ENCODE measurements around the gene PCNT. TPM values are rescaled to one million over a fixed set of nuclear protein-coding genes. Genes with fewer than 3 reads are reported as not detected.

PCNT gene
- total RNA-seq, 1 experiment from 2014 or later: 34.0 TPM

GRCh38 chr21:46474382-46474781 is 150.4 kb downstream of the PCNT start:
- Mint-ChIP-seq H3K4me1 (ENCODE audit: insufficient read depth, unreplicated experiment) (peaks cover 26% of the 10 kb centered on the region), H3K9me3 (ENCODE audit: unreplicated experiment) (peaks cover 8% of the 10 kb centered on the region), H3K27ac (ENCODE audit: low read depth, unreplicated experiment) (no peak overlapping the region), H3K36me3 (ENCODE audit: insufficient read depth, unreplicated experiment) (peaks cover 18% of the 10 kb centered on the region), H3K27me3 (ENCODE audit: insufficient read depth, unreplicated experiment) (no peaks in the 10 kb centered on the region), H3K4me3 (ENCODE audit: unreplicated experiment) (no peak overlapping the region)
- intact Hi-C loops (cut with micrococcal nuclease): no loop called here
- ChIA-PET POLR2A (interaction anchor here (0.8 to 5.4 kb wide), 2 partner anchors 15 kb away, joined by 3 to 38 read pairs; partner anchors contain the start of gene DIP2A), CTCF (no interaction called here)
- no peak for TF ChIP-seq CTCF (IDR thresholded peaks at IDR 0.05; ENCODE audit: unreplicated experiment)
- no peak for DNase-seq (ENCODE audit: unreplicated experiment)
- BruUV-seq (replicated peaks): no TSS peak

- ChIA-PET CTCF (no interaction called here), POLR2A (interaction anchor here (0.8 kb wide), 1 partner anchor 16 kb away, joined by 3 read pairs; no protein-coding TSS in a partner anchor)
- Mint-ChIP-seq H3K4me3 (ENCODE audit: unreplicated experiment) (no peak overlapping the region), H3K9me3 (ENCODE audit: unreplicated experiment) (peaks cover 8% of the 10 kb centered on the region), H3K36me3 (ENCODE audit: insufficient read depth, unreplicated experiment) (peaks cover 18% of the 10 kb centered on the region), H3K27me3 (ENCODE audit: insufficient read depth, unreplicated experiment) (no peaks in the 10 kb centered on the region), H3K27ac (ENCODE audit: low read depth, unreplicated experiment) (no peak overlapping the region), H3K4me1 (ENCODE audit: insufficient read depth, unreplicated experiment) (peaks cover 26% of the 10 kb centered on the region)
- no peak for DNase-seq (ENCODE audit: unreplicated experiment)
- no TSS peak for BruUV-seq (replicated peaks)
- no peak for TF ChIP-seq CTCF (IDR thresholded peaks at IDR 0.05; ENCODE audit: unreplicated experiment)
- intact Hi-C loops (cut with micrococcal nuclease): no loop called here
Observed at GRCh38 chr21:46475296-46475695, 151.3 kb downstream of the PCNT start.

- POLR2A ChIA-PET: interaction anchor here (0.6 to 2.7 kb wide), 8 partner anchors 10 to 183 kb away, joined by 3 to 22 read pairs (median 4); partner anchors contain the start of genes DIP2A and PRMT2
- peaks cover 8% of the 10 kb centered on the region for H3K9me3 Mint-ChIP-seq (ENCODE audit: unreplicated experiment)
Observed at GRCh38 chr21:46477765-46478164, 153.8 kb downstream of the PCNT start.

GRCh38 chr21:46478910-46479309 is 155.0 kb downstream of the PCNT start:
- peaks cover 29% of the 10 kb centered on the region for H3K4me1 Mint-ChIP-seq (ENCODE audit: insufficient read depth, unreplicated experiment)
- TF ChIP-seq CTCF (IDR thresholded peaks at IDR 0.05; ENCODE audit: unreplicated experiment): no peak
- BruUV-seq (replicated peaks): no TSS peak
- H3K9me3 Mint-ChIP-seq (ENCODE audit: unreplicated experiment): peaks cover 8% of the 10 kb centered on the region
- intact Hi-C loops (cut with micrococcal nuclease): no loop called here
- no peak overlapping the region for H3K4me3 Mint-ChIP-seq (ENCODE audit: unreplicated experiment)
- ChIA-PET CTCF (interaction anchor here (0.7 kb wide), 1 partner anchor 161 kb away, joined by 3 read pairs; no protein-coding TSS in a partner anchor), POLR2A (interaction anchor here (0.8 to 2.7 kb wide), 7 partner anchors 12 to 184 kb away, joined by 3 to 22 read pairs (median 4); partner anchors contain the start of genes DIP2A and PRMT2)
- peak overlapping the region; percentile 60 for H3K27ac Mint-ChIP-seq (ENCODE audit: low read depth, unreplicated experiment)
- DNase-seq (ENCODE audit: unreplicated experiment): no peak
- H3K36me3 Mint-ChIP-seq (ENCODE audit: insufficient read depth, unreplicated experiment): peaks cover 18% of the 10 kb centered on the region
- H3K27me3 Mint-ChIP-seq (ENCODE audit: insufficient read depth, unreplicated experiment): no peaks in the 10 kb centered on the region

More at GRCh38 chr21:46477765-46478164, 153.8 kb downstream of the PCNT start:
- peak overlapping the region; percentile 60 for H3K27ac Mint-ChIP-seq (ENCODE audit: low read depth, unreplicated experiment)
- H3K27me3 Mint-ChIP-seq (ENCODE audit: insufficient read depth, unreplicated experiment): no peaks in the 10 kb centered on the region
- peak; percentile 83 for DNase-seq (ENCODE audit: unreplicated experiment)
- peaks cover 18% of the 10 kb centered on the region for H3K36me3 Mint-ChIP-seq (ENCODE audit: insufficient read depth, unreplicated experiment)
- no TSS peak for BruUV-seq (replicated peaks)
- no peak for TF ChIP-seq CTCF (IDR thresholded peaks at IDR 0.05; ENCODE audit: unreplicated experiment)
- H3K4me3 Mint-ChIP-seq (ENCODE audit: unreplicated experiment): no peak overlapping the region
- CTCF ChIA-PET: interaction anchor here (0.6 to 0.7 kb wide), 2 partner anchors 136 to 197 kb away, joined by 4 to 8 read pairs; no protein-coding TSS in a partner anchor
- H3K4me1 Mint-ChIP-seq (ENCODE audit: insufficient read depth, unreplicated experiment): peaks cover 21% of the 10 kb centered on the region
- intact Hi-C loops (cut with micrococcal nuclease): no loop called here

Data from MCF 10A (cell line).